ENCODE data around the gene TXNDC15.
"Not testable (repeated sequence)": the region's sequence is repeated elsewhere in the genome, so short reads cannot be mapped to it uniquely, and the experiment has no call there.

The TXNDC15 gene

GRCh38 chr5:134873987-134874830 lies at the start of gene TXNDC15:
TXNDC15 (plus strand) TSS chr5:134874371; CDS start chr5:134874428, 57 bp downstream.
- DNase-seq = peak; percentile 95

- no peak for DNase-seq
These were observed 49.5 kb upstream of the TXNDC15 start for GRCh38 chr5:134824681-134825080.

- DNase-seq = no peak
These were observed 49.0 kb upstream of the TXNDC15 start for GRCh38 chr5:134825212-134825611.

GRCh38 chr5:134833340-134834032 lies 40.7 kb upstream of the TXNDC15 start:
- no peak for DNase-seq

- no peak for DNase-seq
These were observed 38.5 kb upstream of the TXNDC15 start for GRCh38 chr5:134835623-134836022.

- DNase-seq = no peak
These were observed 36.5 kb upstream of the TXNDC15 start for GRCh38 chr5:134837530-134838181.

- DNase-seq = not testable (repeated sequence)
These were observed 35.8 kb upstream of the TXNDC15 start for GRCh38 chr5:134838361-134838760.

- no peak for DNase-seq
These were observed 33.4 kb upstream of the TXNDC15 start for GRCh38 chr5:134840811-134841210.

- DNase-seq = no peak
These were observed 29.9 kb upstream of the TXNDC15 start for GRCh38 chr5:134844252-134844651.

GRCh38 chr5:134845335-134845851 lies 28.8 kb upstream of the TXNDC15 start:
- no peak for DNase-seq

- DNase-seq = peak; percentile 98
These were observed 28.1 kb upstream of the TXNDC15 start, which contains the start of gene C5orf24 for GRCh38 chr5:134845852-134846640. C5orf24 (plus strand) TSS chr5:134845968; CDS start chr5:134854901, 8,933 bp downstream.

- DNase-seq = no peak
These were observed 27.6 kb upstream of the TXNDC15 start for GRCh38 chr5:134846641-134846960.

GRCh38 chr5:134849434-134849933 lies 24.7 kb upstream of the TXNDC15 start:
- DNase-seq = not testable (repeated sequence)

GRCh38 chr5:134851307-134851923 lies 22.8 kb upstream of the TXNDC15 start:
- peak; percentile 25 for DNase-seq

- not testable (repeated sequence) for DNase-seq
These were observed 17.7 kb upstream of the TXNDC15 start for GRCh38 chr5:134856465-134856864.

GRCh38 chr5:134857401-134857800 lies 16.8 kb upstream of the TXNDC15 start:
- no peak for DNase-seq

- DNase-seq = no peak
These were observed 9.5 kb upstream of the TXNDC15 start for GRCh38 chr5:134864707-134865106.

GRCh38 chr5:134873494-134873893 lies 677 bp upstream of the TXNDC15 start:
- no peak for DNase-seq

- DNase-seq = peak; percentile 86
These were observed 872 bp downstream of the TXNDC15 start for GRCh38 chr5:134874831-134875655.

- DNase-seq = no peak
These were observed 3.0 kb downstream of the TXNDC15 start for GRCh38 chr5:134877159-134877558.

GRCh38 chr5:134878403-134878802 lies 4.2 kb downstream of the TXNDC15 start:
- DNase-seq = no peak
